Type B pancreatic cell (in vitro differentiated cells): ENCODE measurements around the gene ADARB2. TPM values are rescaled to one million over a fixed set of nuclear protein-coding genes. Genes with fewer than 3 reads are reported as not detected.
A peak's percentile ranks its signal among the peaks of the same experiment; 100 is the strongest.
"Not testable (repeated sequence)": the region's sequence is repeated elsewhere in the genome, so short reads cannot be mapped to it uniquely, and the experiment has no call there.

Experiments
- DNase-seq: peaks from one replicate; pipeline ENCODE4 v3.0.0; 2021; ENCODE audit warnings: mixed read lengths; ENCODE audit not compliant: unreplicated experiment; ENCODE audit errors: extremely low spot score
- H3K27ac Mint-ChIP-seq: 2 replicates; pipeline ENCODE4 v1.8.0; 2021; ENCODE audit warnings: mild to moderate bottlenecking, mixed read lengths
- H3K27me3 Mint-ChIP-seq: 2 replicates; pipeline ENCODE4 v1.8.0; 2021; ENCODE audit warnings: mixed read lengths
- H3K36me3 Mint-ChIP-seq: 2 replicates; pipeline ENCODE4 v1.8.0; 2021; ENCODE audit warnings: mixed read lengths
- H3K4me1 Mint-ChIP-seq: one replicate; pipeline ENCODE4 v1.8.0; 2021; ENCODE audit warnings: mixed read lengths; ENCODE audit not compliant: unreplicated experiment
- H3K4me3 Mint-ChIP-seq: 2 replicates; pipeline ENCODE4 v1.8.0; 2021; ENCODE audit warnings: mild to moderate bottlenecking, mixed read lengths
- H3K9me3 Mint-ChIP-seq: 2 replicates; pipeline ENCODE4 v1.8.0; 2021; ENCODE audit warnings: mixed read lengths
- total RNA-seq: library from RNA; stranded (reverse); gene quantifications from 2 replicates; pipeline ENCODE4 v1.2.1, GENCODE V29; 2021; ENCODE audit warnings: low replicate concordance
- TF ChIP-seq, protein P1 (sequence below): fragments of 200-600 bp; sonication (generic); conservative IDR thresholded peaks from 2 replicates; pipeline ENCODE4 v1.5.0; 2021; ENCODE audit warnings: antibody characterized with exemption, mild to moderate bottlenecking

Gene ADARB2
- total RNA-seq, 1 donor from 2014 or later = 4.9 TPM

DNA sequence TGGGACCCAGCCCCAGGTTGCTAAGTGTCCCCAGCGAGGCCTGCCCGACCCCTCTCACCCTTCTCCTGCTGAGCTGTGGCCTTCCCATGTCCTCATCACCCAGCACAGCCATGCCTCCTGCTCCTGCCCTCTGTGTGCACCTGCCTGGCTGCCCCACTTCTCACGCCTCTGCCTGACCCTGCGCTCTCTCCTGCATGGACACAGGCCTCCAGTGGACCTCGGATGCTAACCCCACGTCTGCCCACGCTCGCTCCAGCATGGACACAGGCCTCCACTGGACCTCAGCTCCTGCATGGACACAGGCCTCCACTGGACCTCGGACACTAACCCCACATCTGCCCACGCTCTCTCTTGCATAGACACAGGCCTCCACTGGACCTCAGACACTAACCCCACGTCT lies 111.6 kb downstream of the ADARB2 start:
- Mint-ChIP-seq H3K27me3 (peaks cover 6% of the 10 kb centered on the region), H3K4me3 (no peak overlapping the region), H3K36me3 (peaks cover 4% of the 10 kb centered on the region), H3K27ac (no peak overlapping the region), H3K4me1 (peaks cover 11% of the 10 kb centered on the region), H3K9me3 (no peaks in the 10 kb centered on the region)
- TF ChIP-seq, protein P1, sequence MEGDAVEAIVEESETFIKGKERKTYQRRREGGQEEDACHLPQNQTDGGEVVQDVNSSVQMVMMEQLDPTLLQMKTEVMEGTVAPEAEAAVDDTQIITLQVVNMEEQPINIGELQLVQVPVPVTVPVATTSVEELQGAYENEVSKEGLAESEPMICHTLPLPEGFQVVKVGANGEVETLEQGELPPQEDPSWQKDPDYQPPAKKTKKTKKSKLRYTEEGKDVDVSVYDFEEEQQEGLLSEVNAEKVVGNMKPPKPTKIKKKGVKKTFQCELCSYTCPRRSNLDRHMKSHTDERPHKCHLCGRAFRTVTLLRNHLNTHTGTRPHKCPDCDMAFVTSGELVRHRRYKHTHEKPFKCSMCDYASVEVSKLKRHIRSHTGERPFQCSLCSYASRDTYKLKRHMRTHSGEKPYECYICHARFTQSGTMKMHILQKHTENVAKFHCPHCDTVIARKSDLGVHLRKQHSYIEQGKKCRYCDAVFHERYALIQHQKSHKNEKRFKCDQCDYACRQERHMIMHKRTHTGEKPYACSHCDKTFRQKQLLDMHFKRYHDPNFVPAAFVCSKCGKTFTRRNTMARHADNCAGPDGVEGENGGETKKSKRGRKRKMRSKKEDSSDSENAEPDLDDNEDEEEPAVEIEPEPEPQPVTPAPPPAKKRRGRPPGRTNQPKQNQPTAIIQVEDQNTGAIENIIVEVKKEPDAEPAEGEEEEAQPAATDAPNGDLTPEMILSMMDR = no peak
- no peak for DNase-seq

DNA sequence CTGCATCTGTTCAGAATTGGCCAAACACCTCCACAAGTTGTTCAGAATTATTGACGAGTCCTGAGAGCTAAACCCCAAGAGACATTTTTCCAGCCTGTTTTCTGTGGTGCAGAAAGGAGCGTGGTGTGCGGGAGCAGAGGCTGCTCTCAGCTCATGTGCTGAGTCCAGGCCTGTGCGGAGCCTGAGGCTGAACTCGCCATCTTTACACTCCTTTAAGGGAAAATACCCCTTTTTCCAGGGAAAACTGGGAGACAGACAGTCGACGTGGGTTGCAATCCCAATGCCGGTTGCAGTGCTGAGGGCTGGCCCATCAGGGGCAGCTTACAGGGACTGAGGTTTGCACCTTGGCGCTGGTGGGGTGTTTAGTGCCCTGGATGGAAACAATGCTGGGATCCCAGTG lies 112.2 kb downstream of the ADARB2 start:
- H3K27me3 Mint-ChIP-seq = peaks cover 6% of the 10 kb centered on the region
- H3K4me1 Mint-ChIP-seq = peaks cover 7% of the 10 kb centered on the region
- no peaks in the 10 kb centered on the region for H3K9me3 Mint-ChIP-seq
- TF ChIP-seq, protein P1 = no peak
- no peak overlapping the region for H3K4me3 Mint-ChIP-seq
- no peak for DNase-seq
- peaks cover 4% of the 10 kb centered on the region for H3K36me3 Mint-ChIP-seq
- peak overlapping the region; percentile 54 for H3K27ac Mint-ChIP-seq

DNA sequence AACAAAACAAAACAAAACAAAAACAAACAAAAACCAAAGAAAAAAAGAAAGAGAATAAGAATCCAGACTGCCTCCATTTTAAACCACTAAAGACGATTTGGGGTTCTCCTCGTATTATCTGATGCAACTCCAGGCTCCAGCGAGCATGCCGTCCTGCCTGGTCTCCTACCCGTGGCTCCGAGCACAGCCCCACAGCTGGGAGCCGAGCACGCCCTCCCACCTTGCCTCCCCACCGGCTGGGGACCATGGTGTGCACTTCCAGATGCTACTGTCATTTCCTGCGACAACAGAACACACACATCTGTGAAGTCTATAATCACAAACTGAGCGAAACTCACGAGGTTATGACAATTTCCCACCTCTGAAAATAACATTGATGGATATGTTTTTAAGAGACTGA lies 113.1 kb downstream of the ADARB2 start:
- no peak overlapping the region for H3K4me3 Mint-ChIP-seq
- no peaks in the 10 kb centered on the region for H3K4me1 Mint-ChIP-seq
- TF ChIP-seq, protein P1 = no peak
- H3K36me3 Mint-ChIP-seq = no peaks in the 10 kb centered on the region
- no peaks in the 10 kb centered on the region for H3K9me3 Mint-ChIP-seq
- no peak overlapping the region for H3K27ac Mint-ChIP-seq
- DNase-seq = no peak
- peaks cover 6% of the 10 kb centered on the region for H3K27me3 Mint-ChIP-seq

DNA sequence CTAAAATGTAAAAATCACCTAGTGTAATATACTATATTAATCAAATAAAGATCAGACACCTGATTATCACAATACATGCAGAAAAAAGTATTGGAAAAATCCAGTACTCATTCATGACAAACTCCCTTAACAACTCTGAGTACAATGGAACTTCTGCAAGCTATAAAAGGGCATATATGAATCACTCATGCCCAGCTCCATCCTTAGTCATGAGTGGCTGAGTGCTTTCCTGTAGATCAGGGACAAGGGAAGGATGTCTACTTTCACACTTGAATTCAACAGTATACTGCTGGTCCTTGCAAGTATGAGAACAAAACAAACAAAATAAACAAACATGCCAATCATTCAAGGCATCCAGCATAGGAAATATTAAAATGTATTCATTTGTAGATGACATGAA lies 116.5 kb downstream of the ADARB2 start:
- Mint-ChIP-seq H3K9me3 (no peaks in the 10 kb centered on the region), H3K4me3 (no peak overlapping the region), H3K27ac (no peak overlapping the region)

DNA sequence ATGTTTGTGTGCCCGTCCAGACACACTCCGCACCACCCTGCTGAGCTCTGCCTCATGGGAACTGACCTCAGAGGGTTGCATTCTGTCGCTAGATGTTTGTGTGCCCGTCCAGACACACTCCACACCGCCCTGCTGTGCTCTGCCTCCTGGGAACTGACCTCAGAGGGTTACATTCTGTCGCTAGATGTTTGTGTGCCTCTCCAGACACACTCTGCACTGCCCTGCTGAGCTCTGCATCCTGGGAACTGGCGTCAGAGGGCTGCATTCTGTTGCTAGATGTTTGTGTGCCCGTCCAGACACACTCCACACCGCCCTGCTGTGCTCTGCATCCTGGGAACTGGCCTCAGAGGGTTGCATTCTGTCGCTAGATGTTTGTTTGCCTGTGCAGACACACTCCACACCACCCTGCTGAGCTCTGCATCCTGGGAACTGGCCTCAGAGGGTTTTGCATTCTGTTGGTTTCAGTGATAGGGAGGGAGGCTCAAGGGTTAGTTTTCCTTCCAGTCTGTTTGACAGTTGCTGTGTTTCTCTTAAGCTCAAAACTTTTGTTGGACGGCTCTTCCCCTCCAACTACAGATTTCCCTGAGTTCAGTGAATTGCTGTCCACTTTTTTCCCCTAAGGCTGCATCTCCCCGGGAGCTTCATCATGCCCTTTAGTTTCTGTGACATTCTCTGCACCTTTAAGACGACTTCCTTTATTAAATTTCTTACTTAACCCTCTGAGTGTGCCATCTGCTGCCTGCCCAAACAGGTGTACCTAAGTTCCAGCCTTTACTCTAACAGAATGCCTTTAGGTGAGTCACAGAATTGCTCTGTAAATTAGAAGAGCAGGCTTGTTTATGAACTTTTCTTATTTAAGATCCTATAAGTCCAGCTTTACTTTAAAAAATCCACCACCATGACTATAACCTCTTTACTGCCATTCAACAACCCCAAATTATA lies 119.7 kb downstream of the ADARB2 start:
- DNase-seq, H3K27ac Mint-ChIP-seq, H3K9me3 Mint-ChIP-seq, H3K4me3 Mint-ChIP-seq, H3K36me3 Mint-ChIP-seq, H3K4me1 Mint-ChIP-seq: not testable (repeated sequence)
- H3K27me3 Mint-ChIP-seq = peaks cover 16% of the 10 kb centered on the region

More for the DNA sequence above, 116.5 kb downstream of the ADARB2 start:
- Mint-ChIP-seq H3K4me1 (peaks cover 4% of the 10 kb centered on the region), H3K36me3 (peaks cover 4% of the 10 kb centered on the region), H3K27me3 (peaks cover 16% of the 10 kb centered on the region)
- no peak for DNase-seq
- TF ChIP-seq, protein P1 = no peak

DNA sequence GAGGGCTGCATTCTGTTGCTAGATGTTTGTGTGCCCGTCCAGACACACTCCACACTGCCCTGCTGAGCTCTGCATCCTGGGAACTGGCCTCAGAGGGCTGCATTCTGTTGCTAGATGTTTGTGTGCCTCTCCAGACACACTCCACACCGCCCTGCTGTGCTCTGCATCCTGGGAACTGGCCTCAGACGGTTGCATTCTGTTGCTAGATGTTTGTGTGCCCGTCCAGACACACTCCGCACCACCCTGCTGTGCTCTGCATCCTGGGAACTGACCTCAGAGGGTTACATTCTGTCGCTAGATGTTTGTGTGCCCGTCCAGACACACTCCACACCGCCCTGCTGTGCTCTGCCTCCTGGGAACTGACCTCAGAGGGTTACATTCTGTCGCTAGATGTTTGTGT lies 120.6 kb downstream of the ADARB2 start:
- Mint-ChIP-seq H3K27me3 (peaks cover 23% of the 10 kb centered on the region), H3K4me1 (peaks cover 12% of the 10 kb centered on the region)
- H3K36me3 Mint-ChIP-seq, H3K27ac Mint-ChIP-seq, H3K4me3 Mint-ChIP-seq, DNase-seq, H3K9me3 Mint-ChIP-seq: not testable (repeated sequence)
